Measurements from ENCODE around the gene SPATA2. TPM values are rescaled to one million over a fixed set of nuclear protein-coding genes. Genes with fewer than 3 reads are reported as not detected.

SPATA2 gene
- total RNA-seq, 2 donors from 2014 or later: 3.9 to 7.3 TPM

DNA sequence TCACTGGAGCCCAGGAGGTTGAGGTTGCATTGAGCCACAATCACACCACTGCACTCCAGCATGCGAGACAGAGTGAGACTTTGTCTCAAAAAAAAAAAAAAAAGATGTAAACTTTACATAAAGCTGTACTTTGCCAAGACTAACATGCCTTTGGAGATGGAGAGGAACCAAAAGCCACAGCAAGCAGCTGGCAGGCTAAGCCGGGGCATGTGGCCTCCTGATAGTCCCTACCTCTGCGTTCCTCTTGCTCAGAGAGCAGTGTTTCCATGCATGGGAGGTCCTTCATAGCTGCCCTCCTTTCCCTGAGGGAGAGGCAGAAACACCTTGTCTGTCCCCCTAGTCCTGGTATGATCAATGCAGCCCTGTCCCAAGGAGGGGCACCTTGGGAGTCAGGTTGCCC lies 35.2 kb downstream of the SPATA2 start:
- no peak for DNase-seq (ENCODE audit: low spot score)
- Histone ChIP-seq H3K27ac (peak overlapping the region in 1 of 2 donors; percentile 65), H3K36me3 (peaks cover 17% of the 10 kb centered on the region), H3K4me3 (peak overlapping the region; percentile 4), H3K4me1 (ENCODE audit: control insufficient read depth in 1 of 2, low read depth in 2 of 2) (peaks cover 30 to 70% of the 10 kb centered on the region in 2 donors), H3K9me3 (no peaks in the 10 kb centered on the region), H3K27me3 (replicated peaks; ENCODE audit: insufficient read depth) (no peaks in the 10 kb centered on the region)
- no peak for ATAC-seq (ENCODE audit: insufficient number of reproducible peaks, low FRiP score, low read depth)
- TF ChIP-seq, protein P1, sequence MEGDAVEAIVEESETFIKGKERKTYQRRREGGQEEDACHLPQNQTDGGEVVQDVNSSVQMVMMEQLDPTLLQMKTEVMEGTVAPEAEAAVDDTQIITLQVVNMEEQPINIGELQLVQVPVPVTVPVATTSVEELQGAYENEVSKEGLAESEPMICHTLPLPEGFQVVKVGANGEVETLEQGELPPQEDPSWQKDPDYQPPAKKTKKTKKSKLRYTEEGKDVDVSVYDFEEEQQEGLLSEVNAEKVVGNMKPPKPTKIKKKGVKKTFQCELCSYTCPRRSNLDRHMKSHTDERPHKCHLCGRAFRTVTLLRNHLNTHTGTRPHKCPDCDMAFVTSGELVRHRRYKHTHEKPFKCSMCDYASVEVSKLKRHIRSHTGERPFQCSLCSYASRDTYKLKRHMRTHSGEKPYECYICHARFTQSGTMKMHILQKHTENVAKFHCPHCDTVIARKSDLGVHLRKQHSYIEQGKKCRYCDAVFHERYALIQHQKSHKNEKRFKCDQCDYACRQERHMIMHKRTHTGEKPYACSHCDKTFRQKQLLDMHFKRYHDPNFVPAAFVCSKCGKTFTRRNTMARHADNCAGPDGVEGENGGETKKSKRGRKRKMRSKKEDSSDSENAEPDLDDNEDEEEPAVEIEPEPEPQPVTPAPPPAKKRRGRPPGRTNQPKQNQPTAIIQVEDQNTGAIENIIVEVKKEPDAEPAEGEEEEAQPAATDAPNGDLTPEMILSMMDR (IDR thresholded peaks at IDR 0.05): no peak

DNA sequence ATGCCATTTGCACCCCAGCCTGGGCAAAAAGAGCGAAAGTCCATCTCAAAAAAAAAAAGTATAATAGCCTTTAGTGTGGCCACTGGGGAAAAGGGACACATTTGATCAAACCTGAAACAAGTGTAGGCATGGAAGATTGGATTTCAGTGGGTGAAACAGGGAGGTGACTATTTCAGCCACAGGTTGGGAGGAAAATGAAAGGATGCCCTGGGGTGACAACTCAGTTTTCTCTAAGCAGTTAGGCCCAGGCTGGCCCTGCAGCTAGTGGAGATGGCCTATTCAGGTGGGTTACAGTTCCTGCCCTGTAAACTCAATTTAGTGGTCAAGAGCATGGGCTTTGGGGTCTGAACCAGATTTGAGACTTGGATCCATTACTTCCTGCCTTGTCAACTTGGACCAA lies 36.4 kb downstream of the SPATA2 start:
- H3K36me3 ChIP-seq: peaks cover 8% of the 10 kb centered on the region
- no peak overlapping the region for H3K4me3 ChIP-seq
- H3K27ac ChIP-seq: peak overlapping the region in 1 of 2 donors; percentile 77
- no peaks in the 10 kb centered on the region for H3K27me3 ChIP-seq (replicated peaks; ENCODE audit: insufficient read depth)
- no peak for ATAC-seq (ENCODE audit: insufficient number of reproducible peaks, low FRiP score, low read depth)
- TF ChIP-seq, protein P1 (IDR thresholded peaks at IDR 0.05): no peak
- no peak for DNase-seq (ENCODE audit: low spot score)
- H3K9me3 ChIP-seq: no peaks in the 10 kb centered on the region
- peaks cover 33 to 81% of the 10 kb centered on the region in 2 donors for H3K4me1 ChIP-seq (ENCODE audit: control insufficient read depth in 1 of 2, low read depth in 2 of 2)

- no peak for DNase-seq (ENCODE audit: low spot score)
- TF ChIP-seq, protein P1 (IDR thresholded peaks at IDR 0.05): no peak
- peak overlapping the region; percentile 77 for H3K27ac ChIP-seq
- H3K9me3 ChIP-seq: no peaks in the 10 kb centered on the region
- H3K36me3 ChIP-seq: no peaks in the 10 kb centered on the region
- H3K4me3 ChIP-seq: no peak overlapping the region
- ATAC-seq (ENCODE audit: insufficient number of reproducible peaks, low FRiP score, low read depth): no peak
- H3K4me1 ChIP-seq (ENCODE audit: control insufficient read depth in 1 of 2, low read depth in 2 of 2): peaks cover 33 to 79% of the 10 kb centered on the region in 2 donors
- H3K27me3 ChIP-seq (replicated peaks; ENCODE audit: insufficient read depth): no peaks in the 10 kb centered on the region
Measured at GRCh38 chr20:49877386-49877921, 37.9 kb downstream of the SPATA2 start.

DNA sequence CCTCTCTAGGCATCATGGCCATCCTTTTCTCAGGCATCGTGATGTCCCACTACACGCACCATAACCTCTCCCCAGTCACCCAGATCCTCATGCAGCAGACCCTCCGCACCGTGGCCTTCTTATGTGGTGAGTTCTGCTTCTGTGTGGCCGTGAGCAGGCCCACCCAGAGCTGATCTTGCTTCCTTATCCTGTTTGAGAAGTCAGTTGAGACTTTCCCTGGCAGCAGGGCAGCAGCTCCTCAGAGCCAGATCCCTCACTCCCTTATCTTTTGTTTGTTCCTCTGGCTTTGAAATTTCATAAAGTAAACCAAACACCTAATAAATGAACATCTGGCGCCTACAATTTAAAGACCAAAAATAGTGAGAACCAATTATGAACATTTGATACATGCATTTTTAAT lies 40.6 kb downstream of the SPATA2 start:
- TF ChIP-seq, protein P1 (IDR thresholded peaks at IDR 0.05): no peak
- peak overlapping the region; percentile 77 for H3K27ac ChIP-seq
- H3K4me1 ChIP-seq (ENCODE audit: control insufficient read depth in 1 of 2, low read depth in 2 of 2): peaks cover 20 to 59% of the 10 kb centered on the region in 2 donors
- H3K27me3 ChIP-seq (replicated peaks; ENCODE audit: insufficient read depth): no peaks in the 10 kb centered on the region
- no peaks in the 10 kb centered on the region for H3K9me3 ChIP-seq
- no peak for DNase-seq (ENCODE audit: low spot score)
- no peaks in the 10 kb centered on the region for H3K36me3 ChIP-seq
- no peak for ATAC-seq (ENCODE audit: insufficient number of reproducible peaks, low FRiP score, low read depth)
- no peak overlapping the region for H3K4me3 ChIP-seq

DNA sequence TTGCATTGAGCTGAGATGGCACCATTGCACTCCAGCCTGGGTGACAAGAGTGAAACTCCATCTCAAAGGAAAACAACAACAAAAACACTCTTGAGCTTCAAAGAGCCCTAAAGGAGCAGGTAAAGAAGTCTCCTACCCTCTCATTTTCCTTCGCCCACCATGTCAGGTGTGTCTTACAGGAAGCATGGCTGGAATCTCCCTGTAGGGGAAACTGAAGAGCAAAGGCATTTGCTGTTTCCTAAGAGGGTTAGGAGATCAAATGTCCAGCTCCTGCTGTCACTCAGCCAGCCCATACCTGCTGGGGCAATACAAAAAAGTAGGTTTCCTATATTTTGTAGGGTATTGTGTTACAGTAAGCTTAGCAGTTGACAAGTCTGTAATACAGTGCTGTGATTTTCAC lies 43.3 kb downstream of the SPATA2 start:
- Histone ChIP-seq H3K4me3 (no peak overlapping the region), H3K4me1 (ENCODE audit: control insufficient read depth in 1 of 2, low read depth in 2 of 2) (peaks cover 33 to 63% of the 10 kb centered on the region in 2 donors), H3K36me3 (no peaks in the 10 kb centered on the region), H3K27me3 (replicated peaks; ENCODE audit: insufficient read depth) (no peaks in the 10 kb centered on the region), H3K27ac (peak overlapping the region in 1 of 2 donors; percentile 25), H3K9me3 (no peaks in the 10 kb centered on the region)
- no peak for ATAC-seq (ENCODE audit: insufficient number of reproducible peaks, low FRiP score, low read depth)
- TF ChIP-seq, protein P1 (IDR thresholded peaks at IDR 0.05): no peak
- no peak for DNase-seq (ENCODE audit: low spot score)
